ENCODE results near the gene PIAS4.

Gene PIAS4

GRCh38 chr19:4075373-4075772 is 67.8 kb downstream of the PIAS4 start:
- DNase-seq, result no peak
- Histone ChIP-seq H3K4me3 (ENCODE audit: low read depth, low read length) (no peak overlapping the region), H3K9me3 (no peaks in the 10 kb centered on the region; the same call in 1 of the 2 replicates), H3K27me3 (no peaks in the 10 kb centered on the region), H3K4me1 (no peaks in the 10 kb centered on the region), H3K36me3 (no peaks in the 10 kb centered on the region)
- TF ChIP-seq CTCF (IDR thresholded peaks at IDR 0.05; ENCODE audit: low read depth, low read length), result no peak

GRCh38 chr19:4077007-4077374 is 69.5 kb downstream of the PIAS4 start:
- no peak for DNase-seq
- no peak for TF ChIP-seq CTCF (IDR thresholded peaks at IDR 0.05; ENCODE audit: low read depth, low read length)

GRCh38 chr19:4077800-4078684 is 70.5 kb downstream of the PIAS4 start:
- Histone ChIP-seq H3K4me3 (ENCODE audit: low read depth, low read length) (no peak overlapping the region), H3K4me1 (no peaks in the 10 kb centered on the region), H3K9me3 (no peaks in the 10 kb centered on the region; the same call in 1 of the 2 replicates), H3K27me3 (no peaks in the 10 kb centered on the region), H3K36me3 (no peaks in the 10 kb centered on the region)
- no peak for TF ChIP-seq CTCF (IDR thresholded peaks at IDR 0.05; ENCODE audit: low read depth, low read length)
- DNase-seq, result no peak

More at GRCh38 chr19:4077007-4077374, 69.5 kb downstream of the PIAS4 start:
- H3K36me3 ChIP-seq, result no peaks in the 10 kb centered on the region
- H3K27me3 ChIP-seq, result no peaks in the 10 kb centered on the region
- H3K4me1 ChIP-seq, result no peaks in the 10 kb centered on the region
- H3K9me3 ChIP-seq, result no peaks in the 10 kb centered on the region; the same call in 1 of the 2 replicates
- H3K4me3 ChIP-seq (ENCODE audit: low read depth, low read length), result no peak overlapping the region

GRCh38 chr19:4080473-4080872 is 72.9 kb downstream of the PIAS4 start:
- DNase-seq, result no peak
- H3K9me3 ChIP-seq, result no peaks in the 10 kb centered on the region; the same call in 1 of the 2 replicates
- no peaks in the 10 kb centered on the region for H3K27me3 ChIP-seq
- H3K4me1 ChIP-seq, result no peaks in the 10 kb centered on the region
- no peak for TF ChIP-seq CTCF (IDR thresholded peaks at IDR 0.05; ENCODE audit: low read depth, low read length)
- no peak overlapping the region for H3K4me3 ChIP-seq (ENCODE audit: low read depth, low read length)
- H3K36me3 ChIP-seq, result no peaks in the 10 kb centered on the region

- H3K4me3 ChIP-seq (ENCODE audit: low read depth, low read length), result no peak overlapping the region
- H3K9me3 ChIP-seq, result no peaks in the 10 kb centered on the region; the same call in 1 of the 2 replicates
- no peaks in the 10 kb centered on the region for H3K36me3 ChIP-seq
- no peaks in the 10 kb centered on the region for H3K27me3 ChIP-seq
- H3K4me1 ChIP-seq, result no peaks in the 10 kb centered on the region
- DNase-seq, result no peak
- TF ChIP-seq CTCF (IDR thresholded peaks at IDR 0.05; ENCODE audit: low read depth, low read length), result no peak
These were observed 74.0 kb downstream of the PIAS4 start for GRCh38 chr19:4081441-4082129.

GRCh38 chr19:4082172-4082571 is 74.6 kb downstream of the PIAS4 start:
- Histone ChIP-seq H3K4me1 (no peaks in the 10 kb centered on the region), H3K4me3 (ENCODE audit: low read depth, low read length) (no peak overlapping the region), H3K27me3 (no peaks in the 10 kb centered on the region), H3K9me3 (no peaks in the 10 kb centered on the region; the same call in 1 of the 2 replicates), H3K36me3 (no peaks in the 10 kb centered on the region)
- TF ChIP-seq CTCF (IDR thresholded peaks at IDR 0.05; ENCODE audit: low read depth, low read length), result no peak
- DNase-seq, result no peak

All from BE2C (cell line).